Measurements from ENCODE around the gene DEDD.
A peak's percentile ranks its signal among the peaks of the same experiment; 100 is the strongest.

DEDD gene

GRCh38 chr1:161132410-161133219 is at the start of gene DEDD:
Gene DEDD, minus strand, starts transcription at chr1:161132667. Its CDS starts 8,205 bp downstream, at chr1:161124462.
- H3K4me2 ChIP-seq (ENCODE audit: low read length): peak within 1 kb of the TSS; percentile 95
- H3K4me3 ChIP-seq (ENCODE audit: low read length): peak within 1 kb of the TSS; percentile 88
- peaks cover 25% of the 10 kb centered on the region for H3K36me3 ChIP-seq (replicated peaks; ENCODE audit: low read depth, low read length)
- TF ChIP-seq CTCF (IDR thresholded peaks at IDR 0.05; ENCODE audit: low read depth, low read length) (no peak), EZH2phosphoT487 (IDR thresholded peaks at IDR 0.05; ENCODE audit: low read depth) (no peak)
- H3K9ac ChIP-seq (ENCODE audit: low read length): peak within 1 kb of the TSS; percentile 82
- H3K4me1 ChIP-seq (ENCODE audit: low read length): peaks cover 15% of the 10 kb centered on the region
- H3K27me3 ChIP-seq (ENCODE audit: low read depth, low read length): no peaks in the 10 kb centered on the region
- peaks cover 42% of the 10 kb centered on the region for H3K79me2 ChIP-seq (ENCODE audit: low read length)
- H2AFZ ChIP-seq (ENCODE audit: low read depth, low read length): peak within 1 kb of the TSS; percentile 88
- H3K9me3 ChIP-seq (ENCODE audit: insufficient read depth, low read length): no peaks in the 10 kb centered on the region
- 0 out of 2 replicates have a peak, but pooled peaks cover 5% of the 10 kb centered on the region for H4K20me1 ChIP-seq (ENCODE audit: insufficient read depth, low read length)
- peak within 1 kb of the TSS; percentile 68 for H3K27ac ChIP-seq (ENCODE audit: low read length)

DNA sequence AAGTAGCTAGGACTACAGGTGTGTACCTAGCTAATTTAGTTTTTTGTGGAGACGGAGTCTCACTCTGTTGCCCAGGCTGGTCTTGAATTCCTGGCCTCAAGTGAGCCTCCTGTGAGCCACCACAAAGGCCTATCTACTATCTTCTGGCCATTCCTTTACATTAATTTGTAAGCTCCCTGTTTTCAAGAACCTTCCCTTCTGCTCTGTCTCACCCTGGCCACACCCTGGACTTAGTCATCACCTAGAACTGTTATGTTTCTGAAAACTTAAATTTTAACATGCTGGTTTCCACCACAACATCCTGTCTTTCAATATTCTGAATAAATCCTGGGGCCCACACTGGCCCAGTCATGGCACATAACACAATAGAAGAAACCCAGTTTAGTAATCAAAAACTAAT is 49.7 kb upstream of the DEDD start:
- H3K79me2 ChIP-seq (ENCODE audit: low read length): peaks cover under 1% of the 10 kb centered on the region; the same call in 1 of the 2 replicates
- H3K9me3 ChIP-seq (ENCODE audit: insufficient read depth, low read length): no peaks in the 10 kb centered on the region
- peaks cover 71% of the 10 kb centered on the region for H3K4me1 ChIP-seq (ENCODE audit: low read length)
- H2AFZ ChIP-seq (ENCODE audit: low read depth, low read length): no peak overlapping the region
- peak overlapping the region; percentile 41 for H3K4me2 ChIP-seq (ENCODE audit: low read length)
- no peak for TF ChIP-seq CTCF (IDR thresholded peaks at IDR 0.05; ENCODE audit: low read depth, low read length)
- no peak for TF ChIP-seq EZH2phosphoT487 (IDR thresholded peaks at IDR 0.05; ENCODE audit: low read depth)
- no peaks in the 10 kb centered on the region for H3K36me3 ChIP-seq (replicated peaks; ENCODE audit: low read depth, low read length)
- peak overlapping the region; percentile 55; the same call in 1 of the 2 replicates for H3K9ac ChIP-seq (ENCODE audit: low read length)
- H3K27me3 ChIP-seq (ENCODE audit: low read depth, low read length): no peaks in the 10 kb centered on the region
- peak overlapping the region; percentile 2; the same call in 1 of the 2 replicates for H3K4me3 ChIP-seq (ENCODE audit: low read length)
- no peaks in the 10 kb centered on the region for H4K20me1 ChIP-seq (ENCODE audit: insufficient read depth, low read length)
- H3K27ac ChIP-seq (ENCODE audit: low read length): peak overlapping the region; percentile 73

DNA sequence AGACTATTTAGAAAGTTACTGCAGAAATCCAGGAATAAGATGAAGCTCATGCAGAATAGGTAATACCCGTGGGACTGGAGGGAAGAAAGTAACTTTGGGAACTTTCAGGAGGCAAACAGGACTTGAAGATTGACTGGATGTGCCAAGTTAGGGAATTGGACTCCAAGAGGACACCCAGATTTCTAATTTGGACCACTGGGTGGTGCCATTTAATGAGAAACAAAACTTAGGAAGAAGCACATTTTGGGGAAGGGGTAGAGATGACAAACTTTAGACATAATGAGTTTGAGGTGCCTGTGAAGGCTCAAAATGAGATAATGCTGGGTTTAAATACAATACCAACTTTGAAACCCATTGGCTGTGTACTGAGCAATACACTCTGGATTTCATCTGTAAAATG is 48.2 kb upstream of the DEDD start:
- Histone ChIP-seq H3K27me3 (ENCODE audit: low read depth, low read length) (no peaks in the 10 kb centered on the region), H3K9ac (ENCODE audit: low read length) (no peak overlapping the region), H2AFZ (ENCODE audit: low read depth, low read length) (no peak overlapping the region), H3K36me3 (replicated peaks; ENCODE audit: low read depth, low read length) (peaks cover 2% of the 10 kb centered on the region), H3K4me2 (ENCODE audit: low read length) (no peak overlapping the region), H3K9me3 (ENCODE audit: insufficient read depth, low read length) (no peaks in the 10 kb centered on the region), H3K4me3 (ENCODE audit: low read length) (no peak overlapping the region), H3K27ac (ENCODE audit: low read length) (no peak overlapping the region), H3K79me2 (ENCODE audit: low read length) (peaks cover 15% of the 10 kb centered on the region), H3K4me1 (ENCODE audit: low read length) (peaks cover 67% of the 10 kb centered on the region), H4K20me1 (ENCODE audit: insufficient read depth, low read length) (no peaks in the 10 kb centered on the region)
- TF ChIP-seq CTCF (IDR thresholded peaks at IDR 0.05; ENCODE audit: low read depth, low read length): peak; percentile 85
- no peak for TF ChIP-seq EZH2phosphoT487 (IDR thresholded peaks at IDR 0.05; ENCODE audit: low read depth)

- TF ChIP-seq CTCF (IDR thresholded peaks at IDR 0.05; ENCODE audit: low read depth, low read length) (no peak), EZH2phosphoT487 (IDR thresholded peaks at IDR 0.05; ENCODE audit: low read depth) (no peak)
- Histone ChIP-seq H3K27me3 (ENCODE audit: low read depth, low read length) (no peaks in the 10 kb centered on the region), H3K4me3 (ENCODE audit: low read length) (no peak overlapping the region), H3K4me2 (ENCODE audit: low read length) (no peak overlapping the region), H3K79me2 (ENCODE audit: low read length) (peaks cover 15% of the 10 kb centered on the region), H3K9ac (ENCODE audit: low read length) (no peak overlapping the region), H3K27ac (ENCODE audit: low read length) (no peak overlapping the region), H4K20me1 (ENCODE audit: insufficient read depth, low read length) (no peaks in the 10 kb centered on the region), H2AFZ (ENCODE audit: low read depth, low read length) (no peak overlapping the region), H3K36me3 (replicated peaks; ENCODE audit: low read depth, low read length) (peaks cover 11% of the 10 kb centered on the region), H3K9me3 (ENCODE audit: insufficient read depth, low read length) (no peaks in the 10 kb centered on the region), H3K4me1 (ENCODE audit: low read length) (peaks cover 60% of the 10 kb centered on the region)
Observed at GRCh38 chr1:161179698-161180097, 47.2 kb upstream of the DEDD start.

Measured in OCI-LY3 (cell line).